ENCODE measurements around the gene EPS8L2.
A peak's percentile ranks its signal among the peaks of the same experiment; 100 is the strongest.
"Not testable (repeated sequence)": the region's sequence is repeated elsewhere in the genome, so short reads cannot be mapped to it uniquely, and the experiment has no call there.

Gene EPS8L2

GRCh38 chr11:689625-690024, 16.4 kb upstream of the EPS8L2 start:
- no peak for TF ChIP-seq CTCF (IDR thresholded peaks at IDR 0.05; ENCODE audit: low read depth, low read length)
- no peak overlapping the region for H3K4me3 ChIP-seq (ENCODE audit: low read depth, low read length)

- not testable (repeated sequence) for H3K4me3 ChIP-seq (ENCODE audit: low read depth, low read length)
Measured at GRCh38 chr11:690244-690643, 15.8 kb upstream of the EPS8L2 start.

GRCh38 chr11:690738-691633, 15.0 kb upstream of the EPS8L2 start:
- no peak for TF ChIP-seq CTCF (IDR thresholded peaks at IDR 0.05; ENCODE audit: low read depth, low read length)
- no peak overlapping the region for H3K4me3 ChIP-seq (ENCODE audit: low read depth, low read length)

GRCh38 chr11:691710-692590, 14.1 kb upstream of the EPS8L2 start:
- no peak for TF ChIP-seq CTCF (IDR thresholded peaks at IDR 0.05; ENCODE audit: low read depth, low read length)
- H3K4me3 ChIP-seq (ENCODE audit: low read depth, low read length), result no peak overlapping the region

- H3K4me3 ChIP-seq (ENCODE audit: low read depth, low read length), result no peak overlapping the region
- TF ChIP-seq CTCF (IDR thresholded peaks at IDR 0.05; ENCODE audit: low read depth, low read length), result no peak
Measured at GRCh38 chr11:692824-693414, 13.1 kb upstream of the EPS8L2 start.

GRCh38 chr11:693415-693831, 12.6 kb upstream of the EPS8L2 start:
- H3K4me3 ChIP-seq (ENCODE audit: low read depth, low read length), result peak overlapping the region; percentile 17; the same call in 1 of the 2 replicates
- TF ChIP-seq CTCF (IDR thresholded peaks at IDR 0.05; ENCODE audit: low read depth, low read length), result no peak

GRCh38 chr11:693887-694562, 12.0 kb upstream of the EPS8L2 start:
- peak overlapping the region; percentile 89 for H3K4me3 ChIP-seq (ENCODE audit: low read depth, low read length)

More at GRCh38 chr11:693887-694562, 12.0 kb upstream of the EPS8L2 start:
- no peak for TF ChIP-seq CTCF (IDR thresholded peaks at IDR 0.05; ENCODE audit: low read depth, low read length)
